Measurements from ENCODE around the gene MED25.
"Not testable (repeated sequence)": the region's sequence is repeated elsewhere in the genome, so short reads cannot be mapped to it uniquely, and the experiment has no call there.

The MED25 gene

GRCh38 chr19:49818649-49819370, 721 bp downstream of the MED25 start:
- no peak for DNase-seq

DNA sequence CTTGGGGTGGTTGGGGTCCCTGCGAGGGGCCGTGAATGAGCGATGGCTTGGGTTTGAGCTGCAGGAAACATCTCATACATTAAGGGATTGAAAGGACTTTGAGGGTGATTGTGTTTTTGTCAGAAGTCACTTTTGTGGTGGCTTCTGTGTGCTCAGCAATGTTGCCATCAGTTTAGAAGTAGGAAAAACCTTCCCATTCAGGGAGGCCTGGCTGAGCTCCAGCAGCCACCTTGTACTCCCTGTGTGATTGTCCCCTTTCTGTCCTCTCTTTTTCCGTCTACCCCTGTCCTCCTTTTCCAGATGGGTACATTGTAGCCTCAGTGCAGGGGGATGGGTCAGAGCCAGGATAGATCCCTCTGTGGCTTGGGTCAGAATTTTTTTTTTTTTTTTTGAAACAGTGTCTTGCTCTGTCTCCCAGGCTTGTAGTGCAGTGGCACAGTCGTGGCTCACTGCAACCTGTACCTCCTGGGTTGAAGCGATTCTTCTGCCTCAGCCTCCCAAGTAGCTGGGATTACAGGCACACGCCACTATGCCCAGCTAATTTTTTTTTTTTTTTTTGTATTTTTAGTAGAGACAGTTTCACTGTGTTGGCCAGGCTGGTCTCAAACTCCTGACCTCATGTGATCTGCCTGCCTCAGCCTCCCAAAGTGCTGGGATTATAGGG, 1.5 kb downstream of the MED25 start:
- DNase-seq = not testable (repeated sequence)

GRCh38 chr19:49820125-49820524, 2.0 kb downstream of the MED25 start:
- no peak for DNase-seq

- DNase-seq = no peak
Measured at GRCh38 chr19:49823472-49823871, 5.4 kb downstream of the MED25 start.

DNA sequence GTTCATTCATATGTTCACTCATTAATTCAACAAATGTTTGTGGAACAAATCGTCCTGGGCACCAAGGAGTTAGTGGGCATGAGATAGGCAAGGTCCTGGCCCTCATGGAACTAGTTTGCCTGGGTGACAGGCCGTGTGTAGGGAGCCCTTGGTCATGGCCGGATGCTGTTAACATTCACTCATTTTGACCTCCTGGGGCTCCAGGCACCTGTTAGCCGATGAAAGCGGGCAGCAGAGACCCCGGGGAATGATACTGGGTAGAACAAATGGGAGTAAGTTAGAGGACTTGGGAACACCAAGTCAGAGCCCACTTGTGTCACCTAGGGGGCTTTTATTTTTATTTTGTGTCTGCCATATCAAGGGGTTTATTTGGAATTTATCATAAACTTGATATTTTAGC, 6.6 kb downstream of the MED25 start:
- DNase-seq = no peak

DNA sequence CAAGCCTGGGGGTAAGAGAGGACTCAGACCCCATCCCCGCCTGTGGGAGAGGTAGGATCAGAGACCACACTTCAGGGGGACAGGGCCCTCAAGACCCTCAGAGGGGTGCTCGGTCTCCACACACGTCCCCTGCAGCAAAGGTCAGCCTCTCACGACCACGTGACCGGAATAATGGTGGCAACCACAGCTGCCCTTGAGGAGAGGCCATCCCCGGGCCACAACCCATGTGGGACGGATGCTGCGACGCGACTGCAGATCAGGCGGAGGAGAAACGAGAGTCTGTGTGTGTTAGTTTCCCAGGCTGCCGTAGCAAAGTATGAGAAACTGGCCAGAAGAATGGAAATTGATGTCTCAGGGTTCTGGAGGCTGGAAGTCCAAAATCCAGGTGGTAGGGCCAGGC, 8.9 kb downstream of the MED25 start:
- no peak for DNase-seq

DNA sequence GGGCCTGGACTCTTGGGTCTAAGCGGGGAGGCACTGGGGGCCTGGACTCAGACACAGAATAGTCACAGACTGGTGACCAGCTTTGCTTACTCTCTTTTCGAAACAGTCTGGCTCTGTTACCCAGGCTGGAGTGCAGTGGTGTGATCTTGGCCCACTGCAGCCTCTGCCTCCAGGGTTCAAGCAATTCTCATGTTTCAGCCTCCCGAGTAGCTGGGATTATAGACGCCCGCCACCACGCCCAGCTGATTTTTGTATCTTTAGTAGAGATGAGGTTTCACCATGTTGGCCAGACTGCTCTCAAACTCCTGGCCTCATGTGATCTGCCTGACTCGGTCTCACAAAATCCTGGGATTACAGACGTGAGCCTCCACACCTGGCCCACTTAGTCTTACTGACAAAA, 11.1 kb downstream of the MED25 start:
- no peak for DNase-seq

- no peak for DNase-seq
Measured at GRCh38 chr19:49829721-49830120, 11.6 kb downstream of the MED25 start.

DNA sequence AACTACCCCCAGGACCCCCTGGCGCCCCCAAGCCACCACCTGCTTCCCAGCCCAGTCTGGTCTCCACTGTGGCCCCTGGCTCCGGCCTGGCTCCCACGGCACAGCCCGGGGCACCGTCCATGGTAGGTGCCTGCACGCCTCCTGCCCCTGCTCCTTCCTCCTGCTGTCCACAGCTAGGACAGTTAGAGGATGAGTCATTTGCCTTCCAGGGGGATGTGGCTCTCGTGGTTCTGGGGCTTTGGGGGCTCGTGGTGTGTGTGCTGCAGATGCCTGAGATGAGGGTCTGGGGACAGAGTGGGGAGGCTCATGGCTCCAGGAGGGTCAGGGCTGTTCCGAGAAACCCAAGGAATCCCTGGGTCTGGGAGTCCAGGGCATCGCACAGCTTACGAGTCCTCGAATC, 12.7 kb downstream of the MED25 start:
- no peak for DNase-seq

DNA sequence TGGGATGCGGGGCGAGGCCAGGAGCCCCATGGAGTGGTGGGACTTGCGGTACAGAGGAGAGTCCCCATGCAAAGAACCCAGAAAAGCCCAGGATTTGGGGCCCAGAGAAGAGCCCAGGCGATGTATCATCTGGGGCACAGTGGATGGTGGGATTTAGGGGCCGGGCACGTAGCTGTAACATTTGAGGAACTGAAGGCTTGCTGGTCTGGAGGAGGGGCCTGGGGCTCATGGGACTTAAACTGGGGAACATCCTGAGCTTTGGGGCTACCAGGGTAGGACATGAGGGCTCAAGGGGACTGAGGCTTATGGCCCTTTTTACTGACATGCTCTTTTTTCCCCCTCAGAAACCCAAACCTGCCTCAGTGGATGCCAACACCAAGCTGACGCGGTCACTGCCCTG, 13.5 kb downstream of the MED25 start:
- no peak for DNase-seq

DNA sequence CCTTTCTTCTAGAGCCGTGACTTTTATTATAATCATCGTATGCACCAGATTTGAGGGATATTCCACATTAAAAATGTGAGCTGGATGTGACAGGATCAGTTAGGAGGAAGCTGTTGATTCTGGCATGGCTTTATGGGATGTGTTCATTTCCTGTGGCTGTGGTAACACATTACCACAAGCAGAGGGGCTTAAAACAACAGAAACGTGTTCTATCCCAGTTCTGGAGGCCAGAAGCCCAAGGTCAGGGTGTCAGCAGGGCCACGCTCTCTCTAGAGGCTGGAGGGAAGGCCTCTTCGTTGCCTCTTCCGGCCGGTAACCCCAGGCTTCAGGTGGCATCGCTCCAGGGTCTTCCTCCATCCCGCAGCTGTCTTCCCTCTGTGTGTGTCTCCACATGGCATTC, 14.5 kb downstream of the MED25 start:
- DNase-seq = no peak

DNA sequence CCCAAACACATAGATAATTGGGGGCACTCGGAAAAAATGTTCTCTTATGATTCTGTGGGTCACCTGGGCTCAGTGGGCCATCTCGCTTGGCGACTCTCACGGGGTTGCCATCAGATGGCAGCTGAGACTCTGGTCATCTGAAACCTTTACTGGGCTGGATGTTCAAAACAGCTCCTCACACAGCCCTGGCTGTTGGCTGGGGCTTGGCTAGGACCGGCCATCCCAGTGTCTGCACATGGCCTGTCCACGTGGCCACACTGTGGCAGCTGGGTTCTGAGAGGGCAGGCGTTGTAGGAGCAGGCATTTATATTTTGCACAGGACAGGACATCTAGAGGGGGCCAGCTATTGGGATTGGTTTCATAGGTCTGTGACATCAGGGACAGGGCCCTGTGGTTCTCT, 15.5 kb downstream of the MED25 start:
- no peak for DNase-seq

- DNase-seq = no peak
Measured at GRCh38 chr19:49835562-49835961, 17.5 kb downstream of the MED25 start.

DNA sequence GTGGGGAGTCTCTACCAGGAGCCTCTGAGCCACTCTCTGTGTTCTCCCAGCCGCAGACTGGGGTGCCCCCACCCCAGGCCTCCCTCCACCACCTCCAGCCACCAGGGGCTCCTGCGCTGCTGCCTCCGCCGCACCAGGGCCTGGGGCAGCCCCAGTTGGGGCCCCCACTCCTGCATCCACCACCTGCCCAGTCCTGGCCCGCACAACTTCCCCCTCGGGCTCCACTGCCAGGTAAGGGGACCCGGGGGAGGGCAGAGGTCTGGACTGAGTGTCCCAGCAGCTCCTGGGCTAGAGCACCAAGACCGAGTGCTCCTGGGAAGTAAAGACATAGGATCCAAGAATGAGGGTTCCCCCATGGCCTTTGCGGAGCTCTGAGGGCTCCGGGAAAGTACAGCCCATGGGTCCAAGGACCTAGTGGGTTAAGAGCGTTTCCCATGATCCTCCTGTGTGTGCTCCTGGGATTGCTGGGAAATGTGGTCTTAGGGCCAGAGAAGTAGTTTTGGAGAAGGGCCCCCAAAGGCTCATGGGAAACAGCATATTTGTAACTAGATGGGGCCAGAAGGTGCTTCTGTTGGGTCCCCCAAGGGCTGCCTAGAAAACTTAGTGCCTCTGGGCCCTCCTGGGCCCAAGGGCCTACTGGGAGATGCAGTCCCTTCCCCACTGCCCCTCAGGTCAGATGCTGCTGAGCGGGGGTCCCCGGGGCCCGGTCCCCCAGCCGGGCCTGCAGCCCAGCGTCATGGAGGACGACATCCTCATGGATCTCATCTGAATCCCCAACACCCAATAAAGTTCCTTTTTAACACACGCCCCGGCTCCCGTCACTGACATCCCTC, 18.3 kb downstream of the MED25 start:
- DNase-seq = no peak

GRCh38 chr19:49837009-49837310, 18.9 kb downstream of the MED25 start:
- DNase-seq = no peak

- no peak for DNase-seq
Measured at GRCh38 chr19:49837425-49837824, 19.3 kb downstream of the MED25 start.

GRCh38 chr19:49838885-49839588, 20.9 kb downstream of the MED25 start:
- no peak for DNase-seq

GRCh38 chr19:49839713-49840112, 21.6 kb downstream of the MED25 start:
- no peak for DNase-seq

DNA sequence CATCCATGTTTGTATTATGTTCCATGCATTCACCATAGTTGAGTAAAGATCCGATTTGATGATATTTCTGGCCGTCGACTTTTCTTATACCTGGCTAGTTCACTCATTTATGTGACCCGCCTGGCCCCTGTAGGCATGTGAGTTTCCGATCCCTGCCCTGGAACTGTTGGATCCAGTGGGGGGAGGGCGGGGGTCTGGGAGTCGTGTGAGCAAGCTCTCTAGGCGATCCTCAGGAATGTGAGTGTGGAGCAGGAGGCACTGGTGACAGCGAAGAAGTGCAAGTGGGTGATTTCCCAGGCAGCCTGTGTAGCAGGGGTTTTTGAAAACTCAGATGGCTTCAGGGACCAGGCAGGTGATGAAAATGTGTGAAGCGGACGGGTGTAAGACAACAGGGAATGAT, 22.2 kb downstream of the MED25 start:
- DNase-seq = no peak

DNA sequence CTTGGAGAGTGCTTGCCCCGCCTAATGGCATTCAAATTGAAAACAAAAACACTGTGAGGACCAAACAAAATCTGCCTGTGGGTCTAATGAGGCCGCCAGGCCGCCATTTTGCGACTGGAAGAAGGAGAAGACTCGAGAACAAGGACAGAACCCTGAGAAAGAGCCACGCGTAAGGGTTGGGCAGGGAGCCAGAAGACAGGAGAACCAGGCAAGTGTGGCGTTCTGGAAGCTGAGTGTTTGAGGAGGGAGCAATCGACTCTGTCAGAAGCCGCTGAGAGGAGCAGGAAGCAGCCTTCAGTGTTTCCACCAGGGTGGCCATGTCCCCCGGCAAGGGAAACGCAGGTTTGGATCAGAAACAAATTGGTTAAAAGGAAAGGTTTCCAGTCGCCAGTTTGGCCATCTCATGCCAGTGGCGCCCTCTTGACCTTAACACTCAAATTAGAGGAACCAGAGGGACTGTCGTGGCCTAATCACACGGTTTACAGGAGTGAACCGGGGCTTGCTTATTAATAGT, 22.7 kb downstream of the MED25 start:
- no peak for DNase-seq

DNA sequence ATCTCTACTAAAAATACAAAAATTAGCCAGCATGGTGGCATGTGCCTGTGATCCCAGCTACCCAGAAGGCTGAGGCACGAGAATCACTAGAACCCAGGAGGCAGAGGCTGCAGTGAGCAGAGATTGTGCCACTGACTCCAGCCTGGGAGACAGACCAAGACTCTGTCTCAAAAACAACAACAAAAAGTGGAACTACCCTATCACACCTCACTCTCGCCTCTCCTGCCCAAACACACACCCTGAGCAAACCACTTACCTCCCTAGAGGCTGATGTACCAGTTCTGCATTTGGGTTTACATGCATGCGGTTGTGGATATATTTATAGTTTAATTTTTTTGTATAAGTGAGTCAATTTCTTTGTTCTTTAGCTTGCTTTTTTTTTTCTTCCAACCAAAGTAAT, 25.2 kb downstream of the MED25 start:
- no peak for DNase-seq

DNA sequence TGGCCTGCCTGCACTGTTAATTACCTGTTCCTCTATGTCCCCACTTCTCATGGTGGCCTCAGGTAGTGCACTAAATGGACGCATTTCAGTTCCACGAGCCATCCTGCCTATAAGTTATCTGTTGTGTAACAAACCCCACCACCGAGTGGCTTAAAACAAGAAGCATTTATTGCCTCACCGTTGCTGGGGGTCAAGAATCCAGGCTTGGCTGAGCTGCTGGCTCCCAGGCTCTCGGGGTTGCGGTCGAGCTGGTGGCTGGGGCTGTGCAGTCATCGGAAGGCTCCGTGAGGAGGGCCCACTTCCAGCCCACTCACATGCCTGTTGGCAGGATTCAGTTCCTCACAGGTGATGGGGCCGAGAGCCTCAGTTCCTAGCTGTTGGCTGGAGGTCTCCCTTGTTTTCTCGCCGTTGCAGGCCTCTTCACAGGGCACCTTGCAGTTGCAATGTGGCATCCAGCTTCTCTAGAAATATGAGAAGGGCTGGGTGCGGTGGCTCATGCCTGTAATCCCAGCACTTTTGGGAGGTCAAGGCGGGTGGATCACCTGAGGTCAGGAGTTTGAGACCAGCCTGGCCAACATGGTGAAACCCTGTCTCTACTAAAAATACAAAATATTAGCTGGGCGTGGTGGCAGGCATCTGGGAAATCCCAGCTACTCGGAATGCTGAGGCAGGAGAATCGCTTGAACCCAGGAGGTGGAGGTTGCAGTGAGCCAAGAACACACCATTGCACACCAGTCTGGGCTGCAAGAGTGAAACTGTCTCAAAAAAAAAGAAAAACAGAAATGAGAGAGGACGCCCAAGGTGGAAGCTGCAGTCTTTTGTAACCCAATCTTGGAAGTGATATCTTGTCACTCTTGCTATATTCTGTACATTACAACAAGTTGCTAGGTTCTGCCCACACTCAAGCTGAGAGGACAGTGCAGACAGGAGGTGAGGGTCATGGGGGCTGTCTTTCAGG, 26.3 kb downstream of the MED25 start:
- DNase-seq = no peak
